HCT116 (cell line): ENCODE results near the gene FHOD1. TPM values are rescaled to one million over a fixed set of nuclear protein-coding genes. Genes with fewer than 3 reads are reported as not detected.

Experiments
- ATAC-seq: fragments of 200-7000 bp; cut with Tn5 transposase; 2 replicates; pipeline ENCODE4 v1.9.1; 2020; ENCODE audit warnings: mild to moderate bottlenecking, moderate library complexity
- BruUV-seq: library from RNA; stranded (reverse); fragments of 400-500 nt; replicated peaks from 2 replicates; lab custom pipeline; 2021; lab: Mats Ljungman, UMichigan
- CTCF ChIA-PET: fragments of 300-600 bp; sonication (Branson Sonifier 250); formaldehyde crosslinking; loops from one replicate; lab custom pipeline; 2021; ENCODE audit warnings: antibody characterized with exemption; lab: Charles Lee
- POLR2A ChIA-PET: fragments of 300-600, 350-600 bp; sonication (Branson Sonifier 250); formaldehyde crosslinking; loops from one replicate; lab custom pipeline; 2021; ENCODE audit warnings: antibody characterized with exemption; lab: Charles Lee
- RAD21 ChIA-PET, 2 experiments: fragments of 300-600 bp; sonication (Branson Sonifier 250); formaldehyde crosslinking; loops; one replicate each; lab custom pipeline; 2023; ENCODE audit warnings: low total read pairs in 2 of 2; ENCODE audit not compliant: uncharacterized antibody in 2 of 2, unreplicated experiment in 2 of 2, low non-redundant PET in 1 of 2; lab: Charles Lee
- DNase-seq: peaks from one replicate; pipeline ENCODE4 v3.0.0-alpha.2; 2010; ENCODE audit warnings: low read depth, low spot score
- H2AFZ ChIP-seq: fragments of 200-600 bp; shearing (Covaris generic), sonication (generic); 2 replicates; pipeline ENCODE4 v1.6.1; 2017; ENCODE audit warnings: low read depth, mixed run types, mixed read lengths, antibody characterized with exemption, low read length; ENCODE audit not compliant: poor library complexity, severe bottlenecking
- H3K27ac ChIP-seq: 2 replicates; pipeline ENCODE4 v1.5.1; 2012; ENCODE audit warnings: low read depth, low read length
- H3K27me3 ChIP-seq: fragments of 200-600 bp; sonication (generic); 2 replicates; pipeline ENCODE4 v1.6.1; 2016; ENCODE audit warnings: mixed run types, low read length, mixed read lengths; ENCODE audit not compliant: insufficient read depth
- H3K36me3 ChIP-seq, 2 experiments: fragments of 200-500 bp in 1 of 2; fragments of 200-600 bp in 1 of 2; sonication (Bioruptor generic) in 1 of 2; sonication (generic) in 1 of 2; 2 replicates each; pipeline versions ENCODE4 v1.5.1 to v1.6.1; 2014 to 2016; ENCODE audit warnings: low read length in 2 of 2, inconsistent platforms in 1 of 2, mixed read lengths in 1 of 2, mixed run types in 1 of 2; ENCODE audit not compliant: insufficient read depth in 2 of 2, control insufficient read depth in 1 of 2
- H3K4me1 ChIP-seq, 2 experiments: fragments of 200-600 bp in 1 of 2; sonication (generic) in 1 of 2; 2 replicates each; pipeline versions ENCODE4 v1.5.1 to v1.6.1; 2012 to 2017; ENCODE audit warnings: low read length in 2 of 2, inconsistent platforms in 1 of 2, mild to moderate bottlenecking in 1 of 2, mixed read lengths in 1 of 2, mixed run types in 1 of 2, moderate library complexity in 1 of 2; ENCODE audit not compliant: insufficient read depth in 2 of 2, control insufficient read depth in 1 of 2
- H3K4me2 ChIP-seq: fragments of 200-600 bp; sonication (generic); 2 replicates; pipeline ENCODE4 v1.6.1; 2017; ENCODE audit warnings: mixed run types, low read length, mixed read lengths
- H3K4me3 ChIP-seq, 2 experiments: fragments of 200-600 bp in 1 of 2; sonication (generic) in 1 of 2; replicated peaks in 1 of 2; 2 replicates each; pipeline ENCODE4 v1.5.1; 2011 to 2016; ENCODE audit warnings: low read length in 2 of 2, control low read depth in 1 of 2, low read depth in 1 of 2, mild to moderate bottlenecking in 1 of 2, mixed read lengths in 1 of 2, mixed run types in 1 of 2
- H3K79me2 ChIP-seq: fragments of 200-600 bp; sonication (generic); 2 replicates; pipeline ENCODE4 v1.6.1; 2017; ENCODE audit warnings: mild to moderate bottlenecking, mixed run types, low read length, moderate library complexity, mixed read lengths; ENCODE audit not compliant: insufficient read depth
- H3K9ac ChIP-seq: fragments of 200-600 bp; sonication (generic); 2 replicates; pipeline ENCODE4 v1.6.1; 2016; ENCODE audit warnings: low read length, mixed read lengths
- H3K9me2 ChIP-seq: fragments of 200-600 bp; sonication (generic), shearing (Covaris generic); 2 replicates; pipeline ENCODE4 v1.6.1; 2017; ENCODE audit warnings: mixed run types, mild to moderate bottlenecking, moderate library complexity; ENCODE audit not compliant: insufficient read depth
- H3K9me3 ChIP-seq, 2 experiments: fragments of 200-500 bp in 1 of 2; fragments of 200-600 bp in 1 of 2; sonication (Bioruptor generic) in 1 of 2; sonication (generic) in 1 of 2; 2 replicates each; pipeline ENCODE4 v1.6.1; 2014 to 2017; ENCODE audit warnings: low read length in 2 of 2, mixed read lengths in 2 of 2, inconsistent platforms in 1 of 2, low read depth in 1 of 2, mild to moderate bottlenecking in 1 of 2, mixed run types in 1 of 2, moderate library complexity in 1 of 2; ENCODE audit not compliant: control insufficient read depth in 1 of 2, insufficient read depth in 1 of 2
- H4K20me1 ChIP-seq: fragments of 200-600 bp; sonication (generic), shearing (Covaris generic); 2 replicates; pipeline ENCODE4 v1.6.1; 2017; ENCODE audit warnings: mixed run types, mild to moderate bottlenecking, moderate library complexity; ENCODE audit not compliant: insufficient read depth
- CBX3 ChIP-seq: IDR thresholded peaks from 2 replicates; pipeline ENCODE4 v1.6.1; 2012; ENCODE audit warnings: low read depth
- ELF1 ChIP-seq: IDR thresholded peaks from 2 replicates; pipeline ENCODE4 v1.6.1; 2012; ENCODE audit warnings: low read depth, borderline replicate concordance
- POLR2AphosphoS5 ChIP-seq: IDR thresholded peaks from 2 replicates; pipeline ENCODE4 v1.6.1; 2011; ENCODE audit warnings: mild to moderate bottlenecking, low read depth, low read length, moderate library complexity
- TCF7L2 ChIP-seq: IDR thresholded peaks from 2 replicates; pipeline ENCODE4 v1.7.0; 2011; ENCODE audit warnings: borderline replicate concordance, inconsistent platforms; ENCODE audit not compliant: insufficient read depth, insufficient read length; ENCODE audit errors: extremely low read depth
- YY1 ChIP-seq: IDR thresholded peaks from 2 replicates; pipeline ENCODE4 v1.6.1; 2011; ENCODE audit warnings: low read length, low read depth, moderate library complexity, mild to moderate bottlenecking; ENCODE audit not compliant: insufficient replicate concordance; ENCODE audit errors: extremely low read depth
- ZFX ChIP-seq: fragments of 450-650 bp; IDR thresholded peaks from 2 replicates; pipeline ENCODE4 v1.6.1; 2017
- intact Hi-C: fragments of 100-400 bp; cut with micrococcal nuclease; formaldehyde crosslinking; loops from 2 replicates; pipeline ENCODE4 v1.10.0; 2022
- total RNA-seq: library from RNA; stranded (reverse); gene quantifications from one replicate; pipeline ENCODE4 v1.2.1, GENCODE V29; 2021; ENCODE audit not compliant: unreplicated experiment

The FHOD1 gene
- total RNA-seq, 1 experiment from 2014 or later = 69.2 TPM

DNA sequence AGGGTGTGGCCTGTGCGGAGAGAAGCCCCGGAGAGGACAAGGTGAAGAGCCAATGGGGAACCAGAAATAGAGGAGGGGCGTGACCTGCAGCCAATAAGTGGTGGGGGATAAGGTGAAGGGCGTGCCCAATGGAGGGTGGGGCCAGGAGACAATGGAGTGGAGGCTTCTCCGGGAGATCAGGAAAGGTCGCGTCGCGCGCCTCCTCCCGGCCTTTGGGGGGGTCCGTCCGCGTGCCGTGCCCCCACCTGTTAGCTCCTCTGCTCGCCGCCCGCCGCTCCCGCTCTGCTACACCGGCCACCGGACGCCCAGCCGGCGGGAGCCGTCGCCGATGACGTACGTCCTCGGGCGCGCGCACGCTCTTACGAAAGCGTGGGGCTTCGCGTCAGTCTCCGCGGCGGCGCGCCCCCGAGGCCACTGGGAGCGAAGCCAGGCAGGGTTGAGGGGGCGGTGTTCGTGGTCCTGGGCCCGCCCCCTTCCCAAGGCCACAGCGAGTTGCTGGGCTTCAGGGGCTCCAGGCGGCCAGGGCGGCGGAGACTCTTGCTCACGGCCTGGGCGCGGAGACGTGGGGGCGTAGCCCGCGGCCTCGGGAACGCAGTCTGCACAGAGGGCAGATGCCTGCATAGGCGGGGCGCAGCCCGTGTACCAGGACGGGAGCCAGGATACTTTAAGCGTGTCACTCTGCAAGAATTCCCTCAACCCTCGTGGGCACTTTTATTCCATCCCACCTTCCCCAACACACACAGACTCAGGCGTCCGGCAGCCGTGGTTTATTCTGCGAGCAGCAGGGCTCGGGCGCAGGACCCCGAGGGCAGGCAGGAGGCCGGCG, 63.4 kb downstream of the FHOD1 start, which contains the start of gene MATCAP1:
Gene MATCAP1, minus strand, starts transcription at position 337 of the 826 bp plus-strand sequence. CDS start 3,353 bp downstream, outside the sequence.
- H3K4me1 ChIP-seq = peaks cover 19 to 53% of the 10 kb centered on the region in 2 experiments
- POLR2A ChIA-PET = interaction anchor here (0.6 to 1.5 kb wide), 3 partner anchors 10 to 43 kb away, joined by 3 to 4 read pairs (median 3); partner anchors contain the start of gene TMEM208
- intact Hi-C loops = no loop called here
- peak within 1 kb of the TSS; percentile 68 to 71 for H3K4me3 ChIP-seq
- CTCF ChIA-PET = no interaction called here
- H2AFZ ChIP-seq = no peak within 1 kb of the TSS
- H4K20me1 ChIP-seq = no peaks in the 10 kb centered on the region
- peak; percentile 96 for DNase-seq
- no peaks in the 10 kb centered on the region for H3K27me3 ChIP-seq
- no peaks in the 10 kb centered on the region for H3K36me3 ChIP-seq
- peak within 1 kb of the TSS; percentile 95 for H3K27ac ChIP-seq
- H3K9me2 ChIP-seq = no peaks in the 10 kb centered on the region
- H3K79me2 ChIP-seq = peaks cover 11% of the 10 kb centered on the region
- H3K4me2 ChIP-seq = peak within 1 kb of the TSS; percentile 82
- H3K9ac ChIP-seq = peak within 1 kb of the TSS; percentile 79
- no TSS peak for BruUV-seq
- TF ChIP-seq ELF1 = no peak
- TF ChIP-seq TCF7L2 = peak; percentile 24
- TF ChIP-seq CBX3 = no peak
- peak; percentile 76 for TF ChIP-seq POLR2AphosphoS5
- TF ChIP-seq, all 23 proteins: peak for 2
- RAD21 ChIA-PET = no interaction called here
- H3K9me3 ChIP-seq = no peaks in the 10 kb centered on the region
- ATAC-seq = peak; percentile 92

- TF ChIP-seq YY1 = no peak
- peak; percentile 37; the same call in 1 of the 2 replicates for TF ChIP-seq ZFX
- ChIA-PET RAD21 (no interaction called here), CTCF (no interaction called here), POLR2A (interaction anchor here (0.6 to 1.1 kb wide), 2 partner anchors 9 to 29 kb away, joined by 3 to 4 read pairs; no protein-coding TSS in a partner anchor)
- Histone ChIP-seq H3K9me2 (no peaks in the 10 kb centered on the region), H3K27ac (peak overlapping the region; percentile 95), H3K9me3 (no peaks in the 10 kb centered on the region), H4K20me1 (no peaks in the 10 kb centered on the region), H3K4me1 (peaks cover 23 to 59% of the 10 kb centered on the region in 2 experiments), H3K4me3 (peak overlapping the region; percentile 68 to 71), H3K4me2 (peak overlapping the region; percentile 82), H3K79me2 (peaks cover 11% of the 10 kb centered on the region), H3K27me3 (no peaks in the 10 kb centered on the region), H3K9ac (peak overlapping the region; percentile 79), H2AFZ (no peak overlapping the region), H3K36me3 (no peaks in the 10 kb centered on the region)
- no TSS peak for BruUV-seq
- intact Hi-C loops = no loop called here
- DNase-seq (no peak), ATAC-seq (no peak)
Measured at GRCh38 chr16:67183284-67183626, 64.0 kb downstream of the FHOD1 start.
